HTR-8/SVneo (cell line): ENCODE data around the gene SLC18B1.

Experiments
- DNase-seq: peaks from one replicate; pipeline ENCODE4 v3.0.0; 2011; ENCODE audit warnings: low spot score, mixed read lengths; ENCODE audit not compliant: insufficient read length
- FAIRE-seq: peaks from 2 replicates; lab custom pipeline; 2011; peaks lifted over from hg19 to GRCh38; lab: Jason Lieb, UNC

Gene SLC18B1

DNA sequence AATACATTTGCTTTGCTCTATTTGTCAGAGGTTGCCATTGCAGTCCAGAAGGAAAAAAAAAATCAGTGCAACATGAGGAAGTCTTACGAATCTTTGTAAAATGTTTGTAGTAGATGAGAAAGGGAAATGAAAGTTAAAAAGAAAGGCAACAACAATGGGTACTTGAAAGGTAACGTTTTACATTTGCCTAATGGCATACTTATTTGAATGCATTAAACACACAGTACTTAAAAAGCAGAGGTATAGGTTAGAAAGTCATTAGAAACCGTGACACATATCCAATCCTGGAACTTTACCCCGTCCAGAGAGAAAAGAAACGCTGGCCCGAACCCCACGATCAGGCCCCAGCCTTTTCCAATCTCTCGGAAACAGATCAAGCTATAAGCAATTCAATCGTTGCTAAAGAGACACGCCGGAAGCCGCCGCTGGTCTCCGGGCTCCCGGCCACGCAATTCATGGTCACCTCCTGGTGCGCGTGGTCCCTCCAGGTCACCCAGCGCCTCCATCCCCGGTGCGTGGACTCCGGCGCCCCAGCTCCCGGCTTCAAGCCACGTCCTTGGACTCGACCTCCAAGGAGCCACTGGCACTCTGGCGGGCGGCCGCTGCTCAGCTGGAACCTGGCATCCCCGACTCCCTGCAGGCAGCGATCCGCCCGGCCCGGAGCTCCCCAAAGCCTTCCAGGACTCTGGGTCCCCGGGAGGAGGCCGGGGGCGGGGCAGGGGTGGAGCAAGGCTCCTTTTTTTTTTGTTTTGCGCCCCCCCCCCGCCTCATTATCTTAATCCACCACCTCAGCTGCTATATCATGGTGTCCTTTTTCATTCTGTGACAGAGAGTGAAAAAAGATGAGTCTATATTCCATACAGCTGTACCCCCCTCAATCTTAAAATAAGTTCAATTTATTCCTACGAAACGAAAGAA is at the start of gene SLC18B1:
TSS of gene SLC18B1 (minus strand) at position 687 of the 918 bp plus-strand sequence. CDS start at position 506, 181 bp downstream.
- DNase-seq (peak; percentile 62), FAIRE-seq (no peak)

DNA sequence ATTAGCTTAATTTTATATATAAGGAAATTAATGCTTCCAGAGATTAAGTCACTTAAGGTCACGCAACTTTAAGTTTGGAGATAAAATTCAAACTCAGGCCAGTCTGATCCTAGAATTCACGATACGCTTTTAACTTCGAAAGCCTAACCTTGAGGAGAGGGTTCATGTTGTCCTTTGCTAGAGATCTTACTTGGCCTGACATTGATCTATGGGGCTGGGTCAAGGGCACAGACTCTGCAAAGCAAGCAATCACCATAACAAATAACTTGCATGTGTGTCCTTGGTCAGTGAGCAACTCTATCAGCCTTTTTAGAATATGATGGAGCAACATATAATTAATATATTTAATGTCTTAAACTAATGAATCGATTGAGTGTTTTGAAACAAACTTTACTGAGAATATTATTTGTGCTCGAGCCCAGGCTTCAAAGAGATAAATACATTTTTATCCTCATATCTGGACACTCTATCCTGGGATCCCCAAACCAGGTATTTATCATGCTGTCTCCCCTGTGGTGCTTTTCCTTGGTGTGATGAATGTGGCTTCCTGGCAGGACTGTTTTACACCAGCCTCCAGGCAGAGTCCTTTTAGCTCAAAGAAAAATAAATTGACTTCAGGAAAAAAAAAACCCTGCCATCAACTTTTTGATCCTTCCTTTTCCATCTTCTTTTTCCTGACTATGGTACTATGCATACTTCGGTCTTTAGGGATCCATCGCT is 45.0 kb upstream of the SLC18B1 start:
- FAIRE-seq: no peak
- no peak for DNase-seq

DNA sequence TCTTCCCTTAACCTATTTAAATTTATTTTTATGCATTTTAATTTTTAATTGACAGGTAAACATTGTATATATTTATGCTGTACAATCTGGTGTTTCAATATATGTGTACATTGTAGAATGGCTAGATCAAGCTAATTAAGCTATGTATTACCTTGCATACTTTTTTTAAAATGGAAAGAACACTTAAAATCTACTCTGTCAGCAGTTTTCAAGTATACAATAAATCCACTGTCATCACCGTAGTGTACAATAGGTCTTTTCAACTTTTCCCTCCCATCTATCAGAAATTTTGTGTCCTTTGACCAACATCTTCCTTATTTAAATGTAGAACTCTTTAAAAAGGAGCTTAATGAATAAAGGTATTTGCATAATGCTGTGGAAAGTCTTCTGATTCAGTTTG is 43.5 kb upstream of the SLC18B1 start:
- FAIRE-seq: no peak

DNA sequence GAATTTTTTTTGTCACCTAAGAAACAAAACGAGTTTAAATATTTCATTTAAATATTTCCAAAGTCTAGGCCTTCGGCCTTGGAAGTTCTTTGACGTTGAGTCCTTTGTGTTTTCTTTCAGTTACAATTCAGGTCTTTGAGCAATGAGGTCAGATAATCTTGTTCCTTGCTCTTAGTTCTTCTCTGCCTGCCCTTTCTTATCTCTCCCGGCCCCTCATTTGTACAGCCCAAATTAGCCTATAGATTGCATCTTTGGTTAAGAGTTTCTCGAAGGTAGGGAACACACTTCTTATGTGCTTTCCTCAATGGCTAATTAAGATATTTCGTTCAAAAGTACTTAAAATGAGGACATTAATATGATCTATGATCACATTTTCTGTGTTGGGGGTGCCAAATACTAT is 34.5 kb upstream of the SLC18B1 start:
- FAIRE-seq: no peak
- DNase-seq: no peak

More for the DNA sequence above, 43.5 kb upstream of the SLC18B1 start:
- no peak for DNase-seq

DNA sequence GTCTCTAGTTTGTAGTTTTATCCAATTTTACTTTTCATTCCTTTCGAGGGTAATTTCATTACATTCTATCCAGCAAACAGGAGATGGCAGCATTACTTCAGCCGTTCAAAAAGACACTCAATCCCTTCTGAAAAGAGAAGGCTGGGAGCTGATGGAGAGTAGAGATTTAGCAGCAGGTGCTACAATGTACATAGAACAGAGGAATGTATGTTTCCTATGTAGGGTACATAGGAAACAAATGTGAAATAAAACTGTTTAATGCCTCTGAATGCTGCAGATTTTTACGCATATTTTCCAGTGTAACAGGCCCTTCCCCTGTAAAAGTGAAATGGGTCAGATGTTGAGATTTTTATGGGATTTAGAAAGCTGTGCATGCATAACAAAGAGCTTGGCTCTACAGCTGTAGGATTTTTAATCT is 31.9 kb upstream of the SLC18B1 start:
- DNase-seq (no peak), FAIRE-seq (no peak)

DNA sequence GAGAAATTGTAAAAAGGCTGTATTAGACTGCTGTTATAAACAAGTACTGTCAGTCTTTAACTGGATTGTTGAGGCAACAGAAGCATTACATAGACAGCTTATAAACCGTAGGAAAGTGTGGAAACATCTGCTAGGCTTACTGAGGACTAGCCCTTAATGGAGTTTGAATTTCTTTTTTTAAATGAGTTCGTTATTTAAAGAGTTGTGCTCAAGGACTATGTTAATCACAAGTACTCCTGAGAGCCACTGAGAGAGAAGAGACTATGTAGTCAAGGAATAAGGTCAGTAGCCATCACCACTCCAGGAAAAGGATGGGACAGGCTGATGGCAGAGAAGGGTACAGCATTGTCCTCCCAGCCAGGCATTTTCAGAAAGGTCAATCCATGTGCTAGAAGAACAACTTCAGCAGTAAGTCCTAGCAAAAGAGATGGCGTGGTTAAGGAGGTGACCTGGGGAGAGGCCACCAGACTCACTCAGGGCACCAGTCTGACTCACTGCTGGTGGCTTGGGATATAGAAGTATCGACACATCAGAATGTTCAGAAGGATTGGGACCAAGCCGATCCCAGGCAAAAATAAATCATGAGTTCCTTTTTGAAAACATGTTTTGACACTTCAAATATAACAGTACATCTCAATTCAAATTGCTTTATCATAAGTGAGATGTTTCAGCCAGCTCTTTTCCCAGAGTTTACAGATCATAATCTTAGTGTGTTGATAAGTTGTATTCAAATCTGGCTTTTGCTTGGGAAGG is 22.4 kb upstream of the SLC18B1 start:
- no peak for FAIRE-seq

DNA sequence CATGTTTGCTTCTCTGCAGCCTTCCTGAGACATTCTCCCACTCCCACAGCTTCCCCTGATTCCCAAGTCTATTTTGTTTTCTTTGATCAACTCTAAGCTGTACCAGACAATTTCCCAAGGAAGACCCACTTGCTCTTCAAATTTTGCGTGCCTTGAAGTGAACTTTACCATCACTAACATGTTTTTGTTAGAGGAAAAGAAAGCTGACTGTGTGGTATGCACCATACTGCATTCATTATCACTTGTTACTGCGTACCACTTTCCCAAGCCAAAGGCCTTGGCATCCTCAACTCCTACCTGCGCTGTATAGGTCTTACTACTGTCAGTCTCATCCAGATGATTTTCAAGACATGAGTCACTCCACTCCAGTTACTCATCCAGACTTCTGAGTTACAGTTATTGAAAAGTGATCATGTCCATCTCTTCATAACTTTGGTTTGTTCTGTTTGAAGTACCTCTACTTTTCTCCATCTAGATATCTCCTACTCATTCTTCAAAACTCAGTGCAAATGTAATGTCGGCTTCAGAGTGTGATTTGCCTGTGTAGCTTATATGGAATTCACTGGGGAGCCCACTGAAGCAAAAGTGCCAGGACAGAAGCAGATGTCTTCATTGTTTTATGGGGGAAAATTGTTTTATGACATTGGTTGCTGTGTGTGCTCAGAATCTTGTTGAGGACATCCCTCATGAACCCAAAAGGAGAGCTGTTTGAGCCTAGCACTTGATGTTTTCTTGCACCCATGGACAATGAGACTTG is 21.1 kb upstream of the SLC18B1 start:
- FAIRE-seq (no peak), DNase-seq (no peak)

More for the DNA sequence above, 22.4 kb upstream of the SLC18B1 start:
- no peak for DNase-seq

DNA sequence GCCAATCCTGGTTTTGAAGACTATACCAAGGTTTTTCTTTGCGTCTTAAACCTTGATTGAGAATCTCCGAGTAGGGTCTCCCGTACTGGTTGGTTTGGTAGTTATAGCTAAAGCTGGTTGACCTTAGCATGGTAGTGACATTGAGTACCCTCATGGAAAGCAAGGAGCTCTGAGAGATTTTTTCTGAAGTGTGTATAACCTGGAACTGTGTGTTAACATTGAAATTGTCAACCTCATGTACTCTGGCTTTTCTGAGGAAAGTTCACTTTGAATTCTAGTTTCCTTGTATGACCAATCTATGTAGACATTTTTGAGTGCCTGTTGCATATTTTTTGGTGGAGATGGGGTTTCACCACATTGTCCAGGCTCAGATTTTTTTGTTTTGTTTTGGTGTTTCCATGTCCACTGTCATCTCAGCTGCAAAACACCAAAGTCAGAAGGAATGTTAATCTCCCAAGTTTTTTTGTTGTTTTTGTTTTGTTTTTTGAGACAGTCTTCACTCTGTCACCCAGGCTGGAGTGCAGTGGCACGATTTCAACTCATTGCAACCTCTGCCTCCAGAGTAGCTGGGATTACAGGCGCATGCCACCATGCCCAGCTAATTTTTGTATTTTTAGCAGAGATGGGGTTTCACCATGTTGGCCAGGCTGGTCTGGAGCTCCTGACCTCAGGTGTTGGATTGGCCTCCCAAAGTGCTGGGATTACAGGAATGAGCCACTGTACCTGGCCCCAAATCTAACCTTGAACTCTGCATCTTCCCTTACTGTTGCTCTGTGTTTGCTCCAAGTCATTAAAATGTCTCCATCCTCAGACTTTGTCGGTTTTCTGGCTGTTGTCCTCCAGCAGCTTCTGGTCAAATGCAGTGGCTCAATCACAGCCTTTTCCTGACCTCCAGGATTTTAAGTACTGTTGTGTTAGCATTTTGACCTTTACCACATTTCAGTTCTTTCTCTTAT is 20.2 kb upstream of the SLC18B1 start:
- no peak for FAIRE-seq
- no peak for DNase-seq

DNA sequence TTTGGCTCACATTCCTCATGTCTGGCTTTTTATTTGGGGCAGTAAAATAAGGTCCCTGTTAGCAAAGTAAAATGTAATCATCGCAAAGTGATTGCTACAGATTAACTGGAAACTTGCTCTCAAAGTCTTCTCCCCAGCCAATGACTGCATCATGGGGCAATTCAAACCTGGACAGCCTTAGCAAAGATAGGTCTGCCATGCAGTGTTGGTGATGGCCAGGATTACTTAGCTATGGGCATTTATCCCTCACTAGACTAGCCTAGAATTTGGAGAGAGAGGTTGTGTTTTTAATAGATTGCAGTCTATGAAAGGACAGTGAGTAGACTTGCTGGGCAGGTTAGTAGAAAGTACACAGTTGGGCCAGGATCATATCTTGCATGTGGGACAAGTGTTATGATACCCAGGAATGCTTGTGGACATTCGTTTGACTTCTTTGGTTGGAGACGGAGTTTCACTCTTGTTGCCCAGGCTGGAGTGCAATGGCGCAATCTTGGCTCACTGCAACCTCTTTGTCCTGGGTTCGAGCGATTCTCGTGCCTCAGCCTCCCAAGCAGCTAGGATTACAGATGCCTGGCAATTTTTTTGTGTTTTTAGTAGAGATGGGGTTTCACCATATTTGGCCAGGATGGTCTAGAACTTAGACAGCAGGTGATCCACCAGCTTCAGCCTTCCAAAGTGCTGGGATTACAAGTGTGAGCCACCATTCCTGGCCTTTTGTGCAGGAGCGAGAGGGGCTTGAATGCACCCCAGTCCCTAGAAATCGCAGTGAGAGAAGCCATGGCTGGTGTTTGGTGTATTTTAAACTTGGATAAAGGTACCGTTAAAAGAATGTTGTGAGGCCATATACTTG is 19.3 kb upstream of the SLC18B1 start:
- DNase-seq (no peak), FAIRE-seq (no peak)

DNA sequence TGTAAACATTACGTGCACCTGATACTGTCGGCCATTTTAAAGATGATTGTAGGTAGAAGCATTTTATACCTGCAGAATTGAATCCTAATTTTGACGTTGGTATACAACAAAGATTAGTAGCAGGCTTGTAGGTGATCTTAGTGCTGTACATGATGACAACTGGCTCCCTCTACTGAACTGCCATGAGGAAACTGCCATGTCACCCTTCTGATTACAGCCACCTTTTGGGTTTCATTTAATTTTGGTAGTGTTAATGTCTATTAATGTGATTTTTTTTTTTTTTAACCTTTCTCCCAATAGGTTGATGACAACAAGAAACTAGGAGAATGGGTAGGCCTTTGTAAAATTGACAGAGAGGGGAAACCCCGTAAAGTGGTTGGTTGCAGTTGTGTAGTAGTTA is 18.2 kb upstream of the SLC18B1 start:
- FAIRE-seq (no peak), DNase-seq (no peak)

DNA sequence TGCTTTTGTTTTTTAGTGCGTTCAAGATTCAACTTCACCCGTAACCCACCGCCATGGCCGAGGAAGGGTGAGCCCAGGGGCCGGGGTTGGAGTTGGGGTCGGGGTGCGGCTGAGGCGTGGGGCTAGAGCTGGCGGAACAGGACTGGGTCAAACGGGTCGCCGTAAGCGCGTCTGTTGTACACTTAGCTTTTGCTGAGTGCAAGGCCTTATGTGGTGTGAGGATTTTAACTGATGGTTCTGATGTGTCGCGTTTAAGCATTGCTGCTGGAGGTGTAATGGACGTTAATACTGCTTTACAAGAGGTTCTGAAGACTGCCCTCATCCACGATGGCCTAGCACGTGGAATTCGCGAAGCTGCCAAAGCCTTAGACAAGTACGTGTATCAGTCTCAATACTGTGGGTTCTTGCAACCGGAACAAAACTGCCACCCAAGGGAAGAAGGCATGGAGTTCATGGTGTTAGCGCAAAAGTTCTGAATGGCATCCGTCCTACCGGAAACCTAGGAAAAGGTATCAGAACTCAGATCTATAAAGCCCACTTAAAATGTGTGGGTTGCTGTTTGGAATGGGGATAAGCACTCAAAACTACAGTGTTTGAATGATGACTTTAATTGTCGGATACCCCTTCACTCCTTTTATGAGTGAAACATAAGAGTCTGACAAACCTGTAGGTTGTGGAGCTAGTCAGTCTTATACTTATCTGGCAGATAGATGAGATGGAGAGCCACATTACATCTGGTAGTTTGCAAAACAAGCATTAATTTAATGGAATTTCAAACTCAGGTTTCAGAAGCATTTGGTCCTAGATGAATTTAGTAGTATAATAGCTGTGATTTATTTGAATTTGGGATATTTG is 16.5 kb upstream of the SLC18B1 start:
- FAIRE-seq: no peak
- no peak for DNase-seq

DNA sequence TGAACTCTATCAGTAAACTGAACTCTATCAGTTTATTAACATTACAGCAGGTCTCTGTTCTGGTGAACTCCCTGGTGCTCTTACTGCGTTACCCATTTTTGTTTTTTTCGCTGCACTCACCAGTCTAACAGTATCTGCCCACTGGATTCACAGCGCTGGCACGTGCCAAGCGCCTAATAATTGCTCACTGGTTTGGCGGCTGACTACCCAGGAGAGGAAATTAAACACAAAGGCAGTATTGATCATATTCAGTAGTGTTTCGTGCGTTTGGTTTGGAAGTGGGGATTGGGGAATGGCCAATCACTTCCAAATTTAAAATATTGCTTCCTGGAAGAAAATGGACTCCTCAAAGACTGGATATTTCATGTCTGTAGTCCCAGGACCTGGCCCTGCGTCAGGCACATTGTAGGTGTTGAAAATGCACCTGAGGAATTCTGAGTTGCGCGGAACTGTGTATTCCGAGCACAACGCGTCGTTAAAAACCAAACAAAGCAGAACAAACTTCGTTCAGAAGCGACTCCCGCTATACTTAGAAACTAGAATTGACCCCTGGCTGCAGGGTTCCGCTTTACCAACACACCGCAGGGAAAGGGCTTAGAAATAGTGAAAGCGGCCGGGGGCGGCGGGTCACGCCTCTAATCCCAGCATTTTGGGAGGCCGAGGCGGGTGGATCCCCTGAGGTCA is 14.9 kb upstream of the SLC18B1 start:
- DNase-seq (no peak), FAIRE-seq (no peak)

DNA sequence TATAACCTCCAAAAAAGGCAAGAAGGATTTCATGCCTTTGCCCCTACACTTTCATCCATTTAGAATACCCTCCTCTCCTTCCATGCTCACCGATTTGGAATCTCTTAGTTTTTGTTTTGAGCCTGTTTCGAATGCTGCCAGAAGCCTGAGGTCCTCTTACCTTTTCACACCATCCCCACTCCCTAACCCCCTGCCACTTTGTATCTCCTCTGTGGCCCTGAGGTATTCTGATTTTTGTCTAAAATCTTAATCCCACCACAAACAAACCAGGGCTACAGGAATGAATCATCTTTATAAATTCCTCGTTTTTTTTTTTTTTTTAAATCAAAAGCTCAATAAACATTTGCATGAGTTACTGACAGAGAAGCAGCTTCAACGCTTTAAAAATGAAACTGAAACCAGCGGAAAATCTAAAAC is 14.3 kb upstream of the SLC18B1 start:
- FAIRE-seq (no peak), DNase-seq (no peak)

DNA sequence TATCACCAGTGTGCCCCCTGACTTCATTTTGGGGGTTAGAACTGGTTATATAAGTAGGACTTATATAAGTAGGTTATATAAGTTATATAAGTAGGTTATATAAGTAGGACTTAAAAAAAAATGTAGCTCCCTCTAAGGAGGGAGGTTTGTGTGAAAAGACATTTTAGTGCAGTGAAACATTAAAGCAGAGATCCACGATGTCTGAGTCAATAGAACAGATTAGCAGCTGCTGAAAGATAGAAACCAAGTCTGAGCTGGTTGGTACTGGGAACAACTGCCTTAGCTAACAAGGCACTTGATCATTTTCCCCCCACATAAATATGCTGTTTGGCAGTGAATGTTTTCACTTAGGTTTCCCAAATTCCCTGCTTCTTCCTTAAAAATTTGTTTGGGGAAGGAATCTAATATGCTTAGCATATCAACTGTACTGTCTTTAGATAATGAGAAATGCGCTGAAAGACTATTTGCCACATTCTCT is 13.9 kb upstream of the SLC18B1 start:
- FAIRE-seq (no peak), DNase-seq (no peak)

DNA sequence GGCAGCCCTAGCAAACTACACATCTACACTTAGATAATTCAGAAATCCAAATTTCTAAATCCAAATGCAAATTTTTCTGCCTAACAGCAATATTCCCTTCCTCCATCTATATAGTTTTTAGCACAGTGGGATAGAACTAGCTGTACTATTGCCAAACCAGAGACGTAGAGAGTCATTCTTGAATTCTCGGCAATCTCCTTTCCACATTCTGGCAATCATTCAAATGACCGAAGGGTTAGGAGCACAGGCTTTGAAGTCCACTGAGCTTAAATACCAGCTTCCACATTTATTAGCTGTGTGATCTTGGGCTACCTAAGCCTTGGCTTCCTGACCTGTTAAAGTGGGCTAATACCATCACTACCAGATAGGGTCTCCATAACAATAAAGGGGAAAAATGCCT is 12.8 kb upstream of the SLC18B1 start:
- DNase-seq (no peak), FAIRE-seq (no peak)

DNA sequence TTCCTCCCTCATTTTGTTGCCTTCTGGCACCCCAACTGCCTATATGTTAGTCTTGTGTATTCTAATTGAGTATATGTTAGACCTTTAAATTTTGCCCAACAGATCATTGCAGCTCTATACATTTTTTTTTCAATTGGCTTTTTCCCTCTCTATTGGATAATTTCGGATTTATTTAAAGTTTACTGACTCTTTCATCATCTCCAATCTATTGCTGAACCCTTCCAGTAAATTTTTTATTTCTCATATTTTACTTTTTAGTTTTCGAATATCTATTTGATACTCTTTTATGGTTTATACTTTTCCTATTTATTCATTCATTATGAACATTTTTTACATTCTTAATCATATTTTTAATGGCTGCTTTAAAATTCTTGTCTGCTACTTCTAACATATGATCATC is 7.1 kb upstream of the SLC18B1 start:
- FAIRE-seq: no peak
- no peak for DNase-seq
